Measurements from ENCODE around the gene IQGAP2. TPM values are rescaled to one million over a fixed set of nuclear protein-coding genes. Genes with fewer than 3 reads are reported as not detected.

IQGAP2 gene
- total RNA-seq, 1 donor from 2014 or later: 14.2 TPM

- Mint-ChIP-seq H3K27ac (ENCODE audit: unreplicated experiment) (no peak overlapping the region), H3K4me3 (no peak overlapping the region), H3K36me3 (ENCODE audit: low read depth) (peaks cover 2% of the 10 kb centered on the region), H3K27me3 (ENCODE audit: low read depth) (no peaks in the 10 kb centered on the region), H3K4me1 (no peaks in the 10 kb centered on the region), H3K9me3 (no peaks in the 10 kb centered on the region)
- no peak for DNase-seq (ENCODE audit: low read depth, low spot score)
- TF ChIP-seq, protein P1, sequence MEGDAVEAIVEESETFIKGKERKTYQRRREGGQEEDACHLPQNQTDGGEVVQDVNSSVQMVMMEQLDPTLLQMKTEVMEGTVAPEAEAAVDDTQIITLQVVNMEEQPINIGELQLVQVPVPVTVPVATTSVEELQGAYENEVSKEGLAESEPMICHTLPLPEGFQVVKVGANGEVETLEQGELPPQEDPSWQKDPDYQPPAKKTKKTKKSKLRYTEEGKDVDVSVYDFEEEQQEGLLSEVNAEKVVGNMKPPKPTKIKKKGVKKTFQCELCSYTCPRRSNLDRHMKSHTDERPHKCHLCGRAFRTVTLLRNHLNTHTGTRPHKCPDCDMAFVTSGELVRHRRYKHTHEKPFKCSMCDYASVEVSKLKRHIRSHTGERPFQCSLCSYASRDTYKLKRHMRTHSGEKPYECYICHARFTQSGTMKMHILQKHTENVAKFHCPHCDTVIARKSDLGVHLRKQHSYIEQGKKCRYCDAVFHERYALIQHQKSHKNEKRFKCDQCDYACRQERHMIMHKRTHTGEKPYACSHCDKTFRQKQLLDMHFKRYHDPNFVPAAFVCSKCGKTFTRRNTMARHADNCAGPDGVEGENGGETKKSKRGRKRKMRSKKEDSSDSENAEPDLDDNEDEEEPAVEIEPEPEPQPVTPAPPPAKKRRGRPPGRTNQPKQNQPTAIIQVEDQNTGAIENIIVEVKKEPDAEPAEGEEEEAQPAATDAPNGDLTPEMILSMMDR (conservative IDR thresholded peaks at IDR 0.05): no peak
Measured at GRCh38 chr5:76663573-76663972, 260.5 kb downstream of the IQGAP2 start.

DNA sequence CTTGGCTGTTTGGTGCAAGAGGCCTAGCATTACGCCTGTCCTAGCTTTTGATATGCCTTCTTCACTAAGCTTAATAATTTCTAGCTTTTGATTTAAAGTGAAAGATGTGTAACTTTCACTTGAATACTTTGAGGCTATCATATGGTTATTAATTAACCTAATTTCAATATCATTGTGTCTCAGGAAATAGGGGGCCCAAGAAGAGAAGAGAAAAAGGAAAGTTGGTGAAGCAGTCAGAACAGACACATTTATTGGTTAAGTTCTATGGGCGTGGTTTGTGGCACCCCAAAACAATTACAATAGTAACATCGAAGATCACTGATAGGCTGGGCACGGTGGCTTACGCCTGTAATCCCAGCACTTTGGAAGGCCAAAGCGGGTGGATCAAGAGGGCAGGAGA, 261.0 kb downstream of the IQGAP2 start:
- Mint-ChIP-seq H3K36me3 (ENCODE audit: low read depth) (peaks cover 2% of the 10 kb centered on the region), H3K27ac (ENCODE audit: unreplicated experiment) (no peak overlapping the region), H3K4me3 (no peak overlapping the region), H3K9me3 (no peaks in the 10 kb centered on the region), H3K27me3 (ENCODE audit: low read depth) (no peaks in the 10 kb centered on the region), H3K4me1 (no peaks in the 10 kb centered on the region)
- TF ChIP-seq, protein P1 (conservative IDR thresholded peaks at IDR 0.05): no peak
- no peak for DNase-seq (ENCODE audit: low read depth, low spot score)

DNA sequence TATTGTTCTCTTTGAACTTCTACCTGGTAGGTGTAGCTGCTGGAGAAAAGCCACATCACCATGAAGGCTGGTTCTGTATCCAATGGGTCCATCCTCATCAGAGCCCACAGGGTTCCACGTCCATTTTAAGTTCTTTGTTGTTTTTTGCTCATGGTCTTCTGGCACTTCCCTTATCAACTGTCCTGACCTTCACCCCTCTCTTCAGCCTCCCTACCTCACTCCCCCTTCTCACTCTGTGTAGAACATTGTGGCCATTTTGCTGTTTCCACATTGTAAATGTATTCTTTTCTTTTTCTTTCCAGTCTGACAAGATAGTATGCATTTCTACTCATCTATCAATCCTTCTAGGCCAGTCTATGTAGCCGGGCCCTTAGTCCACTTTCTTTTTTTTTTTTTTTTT, 264.4 kb downstream of the IQGAP2 start:
- Mint-ChIP-seq H3K4me1 (no peaks in the 10 kb centered on the region), H3K27me3 (ENCODE audit: low read depth) (no peaks in the 10 kb centered on the region), H3K27ac (ENCODE audit: unreplicated experiment) (no peak overlapping the region), H3K9me3 (no peaks in the 10 kb centered on the region), H3K36me3 (ENCODE audit: low read depth) (peaks cover 7% of the 10 kb centered on the region), H3K4me3 (no peak overlapping the region)
- TF ChIP-seq, protein P1 (conservative IDR thresholded peaks at IDR 0.05): no peak
- no peak for DNase-seq (ENCODE audit: low read depth, low spot score)

GRCh38 chr5:76669245-76669644, 266.2 kb downstream of the IQGAP2 start:
- Mint-ChIP-seq H3K36me3 (ENCODE audit: low read depth) (peaks cover 7% of the 10 kb centered on the region), H3K27ac (ENCODE audit: unreplicated experiment) (no peak overlapping the region), H3K4me3 (no peak overlapping the region), H3K4me1 (no peaks in the 10 kb centered on the region), H3K9me3 (no peaks in the 10 kb centered on the region), H3K27me3 (ENCODE audit: low read depth) (no peaks in the 10 kb centered on the region)
- TF ChIP-seq, protein P1 (conservative IDR thresholded peaks at IDR 0.05): no peak
- no peak for DNase-seq (ENCODE audit: low read depth, low spot score)

DNA sequence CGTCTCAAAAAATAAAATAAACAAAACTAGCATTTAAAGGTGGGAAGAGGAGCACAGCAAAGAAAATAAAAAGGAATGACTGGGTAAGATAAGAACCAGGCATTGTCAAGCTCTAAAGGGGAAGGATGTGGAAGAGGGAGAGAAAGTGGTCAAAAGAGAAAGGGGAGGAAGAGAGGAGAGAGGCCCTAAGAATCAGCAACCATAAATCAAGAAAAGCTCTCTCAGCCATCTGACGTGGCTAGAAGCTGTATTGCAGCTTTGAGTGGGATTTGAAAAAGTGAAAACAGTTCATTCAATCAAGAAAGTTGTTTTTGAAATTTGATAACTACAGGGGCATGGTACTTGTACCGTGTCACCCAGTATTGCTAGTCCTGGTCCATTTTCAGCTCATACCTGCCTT, 267.4 kb downstream of the IQGAP2 start:
- Mint-ChIP-seq H3K27ac (ENCODE audit: unreplicated experiment) (no peak overlapping the region), H3K4me3 (no peak overlapping the region), H3K9me3 (no peaks in the 10 kb centered on the region), H3K27me3 (ENCODE audit: low read depth) (no peaks in the 10 kb centered on the region), H3K4me1 (no peaks in the 10 kb centered on the region), H3K36me3 (ENCODE audit: low read depth) (peaks cover 7% of the 10 kb centered on the region)
- TF ChIP-seq, protein P1 (conservative IDR thresholded peaks at IDR 0.05): no peak
- DNase-seq (ENCODE audit: low read depth, low spot score): no peak

DNA sequence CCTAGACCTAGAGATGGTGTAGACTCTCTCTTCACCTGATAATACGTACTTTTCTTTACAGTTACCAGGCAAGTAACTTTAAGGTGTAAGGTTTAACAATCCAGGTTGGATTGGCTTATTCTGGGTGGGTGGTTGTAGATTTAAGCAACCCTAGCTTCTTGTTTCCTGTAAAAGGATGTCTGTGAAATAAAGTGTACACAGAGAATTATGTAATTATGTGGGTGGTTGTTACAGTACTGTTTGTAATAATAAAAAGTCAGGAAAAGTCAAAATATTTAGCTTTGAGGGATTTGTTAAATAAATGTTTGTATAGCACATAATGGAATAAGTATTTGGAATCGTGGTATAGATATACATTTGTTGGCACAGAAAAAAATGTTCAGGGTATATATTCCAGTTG, 269.2 kb downstream of the IQGAP2 start:
- no peak for DNase-seq (ENCODE audit: low read depth, low spot score)
- TF ChIP-seq, protein P1 (conservative IDR thresholded peaks at IDR 0.05): no peak
- H3K9me3 Mint-ChIP-seq: no peaks in the 10 kb centered on the region
- no peaks in the 10 kb centered on the region for H3K27me3 Mint-ChIP-seq (ENCODE audit: low read depth)
- H3K36me3 Mint-ChIP-seq (ENCODE audit: low read depth): peaks cover 5% of the 10 kb centered on the region
- no peaks in the 10 kb centered on the region for H3K4me1 Mint-ChIP-seq
- no peak overlapping the region for H3K4me3 Mint-ChIP-seq
- no peak overlapping the region for H3K27ac Mint-ChIP-seq (ENCODE audit: unreplicated experiment)

Data from neural crest cell (in vitro differentiated cells).